Measurements from ENCODE around the gene TIGD2. TPM values are rescaled to one million over a fixed set of nuclear protein-coding genes. Genes with fewer than 3 reads are reported as not detected.

The TIGD2 gene
- total and polyA plus RNA-seq, 9 of the 15 experiments (the other 6 are each of a cell fraction or from before 2014, with no cell fraction given) = 3.6 to 15.0 (median 9.8) TPM

- peak; percentile 100 for TF ChIP-seq MNT (conservative IDR thresholded peaks at IDR 0.05)
- TF ChIP-seq TSHZ1 (CRISPR knock-in tag; IDR thresholded peaks at IDR 0.05) = no peak
- 0 out of 2 replicates have a peak, but pooled peaks have one; percentile 0 for TF ChIP-seq TEAD4 (IDR thresholded peaks at IDR 0.05; ENCODE audit: low read length)
- TF ChIP-seq TEAD4 (CRISPR knock-in tag; IDR thresholded peaks at IDR 0.05; ENCODE audit: borderline replicate concordance) = no peak
- TF ChIP-seq XRCC5 (IDR thresholded peaks at IDR 0.05; ENCODE audit: low read depth, low read length) = 0 out of 2 replicates have a peak, but pooled peaks have one; percentile 44
- TF ChIP-seq RNF219 (CRISPR knock-in tag; IDR thresholded peaks at IDR 0.05) = no peak
- peak; percentile 14; the same call in 1 of the 2 replicates for TF ChIP-seq ZBTB7A (IDR thresholded peaks at IDR 0.05; ENCODE audit: borderline replicate concordance, control insufficient read depth, low read depth, low read length)
- peak; percentile 71 for TF ChIP-seq NCOA6 (IDR thresholded peaks at IDR 0.05)
- 0 out of 2 replicates have a peak, but pooled peaks have one; percentile 29 for TF ChIP-seq FOXM1 (IDR thresholded peaks at IDR 0.05; ENCODE audit: low read depth)
- TF ChIP-seq FOXM1 (CRISPR knock-in tag; IDR thresholded peaks at IDR 0.05; ENCODE audit: low read depth) = no peak
- peak; percentile 49; the same call in 1 of the 2 replicates for TF ChIP-seq CREM (IDR thresholded peaks at IDR 0.05; ENCODE audit: low read depth)
- peak; percentile 29 for TF ChIP-seq ZNF740 (CRISPR knock-in tag; IDR thresholded peaks at IDR 0.05)
- no peak for TF ChIP-seq ZNF740 (tag; IDR thresholded peaks at IDR 0.05)
- TF ChIP-seq ETV5 (CRISPR knock-in tag; IDR thresholded peaks at IDR 0.05; ENCODE audit: low read depth) = peak; percentile 72
- TF ChIP-seq OTX1 (CRISPR knock-in tag; IDR thresholded peaks at IDR 0.05) = no peak
- no peak for TF ChIP-seq ZNF23 (CRISPR knock-in tag; IDR thresholded peaks at IDR 0.05)
Measured at GRCh38 chr4:89110986-89111832, at the start of gene TIGD2 (continued).
